ENCODE results near the gene CAMKK2.

The CAMKK2 gene

GRCh38 chr12:121191151-121191550 is 105.4 kb downstream of the CAMKK2 start:
- no peak for DNase-seq (ENCODE audit: low read depth)

- no peak for DNase-seq (ENCODE audit: low read depth)
Measured at GRCh38 chr12:121190523-121191031, 105.9 kb downstream of the CAMKK2 start.

DNA sequence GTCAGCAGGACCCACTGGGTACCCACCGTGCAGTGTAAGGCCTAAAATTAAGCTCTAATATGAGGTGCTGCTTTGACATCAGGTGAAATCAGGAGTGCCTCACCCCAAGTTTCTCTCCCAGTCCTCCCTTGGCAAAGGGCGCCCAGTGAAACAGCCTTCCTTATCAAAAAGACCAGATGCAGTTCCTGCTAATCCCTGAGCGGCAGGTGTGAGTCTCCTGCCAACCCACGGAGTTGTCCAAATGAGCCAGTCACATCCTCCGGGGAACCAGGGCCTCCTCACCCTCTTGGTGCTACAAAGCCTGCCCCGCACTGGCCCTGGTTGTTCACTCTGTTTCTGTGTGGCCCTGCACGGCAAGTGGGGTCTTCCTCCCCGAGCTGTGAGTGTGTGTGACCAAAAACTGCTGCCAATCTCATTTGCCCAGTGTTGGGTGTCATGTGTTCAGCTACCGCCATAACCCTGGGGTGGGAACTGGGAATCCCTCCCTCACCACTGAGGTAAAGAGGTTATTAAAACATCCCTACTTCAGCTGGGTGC is 106.8 kb downstream of the CAMKK2 start:
- no peak for DNase-seq (ENCODE audit: low read depth)

DNA sequence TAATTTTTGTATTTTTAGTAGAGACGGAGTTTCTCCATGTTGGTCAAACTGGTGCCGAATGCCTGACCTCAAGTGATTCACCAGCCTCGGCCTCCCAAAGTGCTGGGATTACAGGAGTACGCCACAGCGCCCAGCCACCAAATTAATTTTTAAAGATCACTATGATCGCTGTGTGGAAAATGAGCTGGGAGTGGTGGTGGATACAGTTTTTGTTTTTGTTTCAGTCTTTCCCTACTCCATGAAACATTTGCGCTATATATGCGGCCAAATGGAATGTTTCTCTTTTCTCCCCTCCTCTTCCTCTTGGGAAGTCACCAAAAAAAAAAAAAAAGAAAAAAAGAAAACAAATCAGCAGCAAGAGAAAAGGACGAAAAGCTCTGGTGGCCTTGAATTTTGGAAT is 107.4 kb downstream of the CAMKK2 start:
- no peak for DNase-seq (ENCODE audit: low read depth)

- no peak for DNase-seq (ENCODE audit: low read depth)
Measured at GRCh38 chr12:121188227-121188626, 108.3 kb downstream of the CAMKK2 start.

All from stimulated activated CD8-positive, alpha-beta memory T cell treated with anti-CD3 and anti-CD28 coated beads, Interleukin-15, amount 100 ng/mL, for 1 hour (primary cell).